Ishikawa (cell line): Measurements from ENCODE around the gene RBM15.

Source experiments
- CREB1 ChIP-seq: IDR thresholded peaks from 2 replicates; pipeline ENCODE4 v1.6.1; 2012; ENCODE audit warnings: low read depth
- FOXM1 ChIP-seq: IDR thresholded peaks from 2 replicates; pipeline ENCODE4 v1.6.1; 2012; ENCODE audit warnings: low read depth, borderline replicate concordance
- MAX ChIP-seq: IDR thresholded peaks from 2 replicates; pipeline ENCODE4 v1.6.1; 2012
- RAD21 ChIP-seq: IDR thresholded peaks from 2 replicates; pipeline ENCODE4 v1.6.1; 2012; ENCODE audit warnings: low read depth
- TAF1 ChIP-seq: IDR thresholded peaks from 2 replicates; pipeline ENCODE4 v1.6.1; 2012; ENCODE audit warnings: low read depth, mild to moderate bottlenecking
- YY1 ChIP-seq: IDR thresholded peaks from 2 replicates; pipeline ENCODE4 v1.6.1; 2012; ENCODE audit warnings: low read depth
- ZBTB7A ChIP-seq: IDR thresholded peaks from 2 replicates; pipeline ENCODE4 v1.6.1; 2012; ENCODE audit warnings: low read depth

- no peak for TF ChIP-seq YY1
- TF ChIP-seq TAF1, result no peak
- no peak for TF ChIP-seq FOXM1
- no peak for TF ChIP-seq RAD21
- no peak for TF ChIP-seq MAX
- TF ChIP-seq CREB1, result no peak
- no peak for TF ChIP-seq ZBTB7A
Observed at GRCh38 chr1:110394493-110394820, 55.3 kb downstream of the RBM15 start.
